Activated CD4-positive, alpha-beta memory T cell treated with anti-CD3 and anti-CD28 coated beads, Interleukin-2, amount 10 ng/mL, durations not matched to agents 7 days and 5 days (primary cell): ENCODE measurements around the gene SYT13. TPM values are rescaled to one million over a fixed set of nuclear protein-coding genes. Genes with fewer than 3 reads are reported as not detected.
"Not testable (repeated sequence)": the region's sequence is repeated elsewhere in the genome, so short reads cannot be mapped to it uniquely, and the experiment has no call there.

ENCODE experiments used
- CTCF ChIA-PET: fragments of 350-600 bp; sonication (Branson Sonifier 250); formaldehyde crosslinking; loops from one replicate; lab custom pipeline; 2021; ENCODE audit warnings: antibody characterized with exemption, inconsistent platforms; lab: Charles Lee
- POLR2A ChIA-PET: fragments of 350-600 bp; sonication (Branson Sonifier 250); formaldehyde crosslinking; loops from one replicate; lab custom pipeline; 2021; ENCODE audit warnings: antibody characterized with exemption; lab: Charles Lee
- DNase-seq: peaks from one replicate; pipeline ENCODE4 v3.0.0-alpha.2; 2020
- H3K27ac Mint-ChIP-seq: one replicate; pipeline ENCODE4 v1.8.0; 2021; ENCODE audit warnings: mild to moderate bottlenecking, mixed read lengths
- H3K27me3 Mint-ChIP-seq: one replicate; pipeline ENCODE4 v1.8.0; 2021; ENCODE audit warnings: mixed read lengths
- H3K36me3 Mint-ChIP-seq: one replicate; pipeline ENCODE4 v1.8.0; 2021; ENCODE audit warnings: low read depth, mixed read lengths
- H3K4me1 Mint-ChIP-seq: one replicate; pipeline ENCODE4 v1.8.0; 2021; ENCODE audit warnings: mixed read lengths
- H3K4me3 Mint-ChIP-seq: one replicate; pipeline ENCODE4 v1.8.0; 2021; ENCODE audit warnings: mild to moderate bottlenecking, mixed read lengths
- H3K9me3 Mint-ChIP-seq: one replicate; pipeline ENCODE4 v1.8.0; 2021; ENCODE audit warnings: mixed read lengths
- total RNA-seq, 2 experiments: library from RNA; stranded (reverse); gene quantifications; one replicate each; pipeline ENCODE4 v1.2.3, GENCODE V29; 2021

Gene SYT13
- total RNA-seq, 2 experiments from 2014 or later, result not detected

GRCh38 chr11:45303316-45303715 is 17.2 kb upstream of the SYT13 start:
- POLR2A ChIA-PET, result no interaction called here

GRCh38 chr11:45301537-45302246 is 15.6 kb upstream of the SYT13 start:
- ChIA-PET POLR2A (no interaction called here), CTCF (no interaction called here)
- no peak overlapping the region for H3K4me3 Mint-ChIP-seq

More at GRCh38 chr11:45303316-45303715, 17.2 kb upstream of the SYT13 start:
- CTCF ChIA-PET, result no interaction called here
- H3K4me1 Mint-ChIP-seq, result peaks cover 1% of the 10 kb centered on the region
- no peaks in the 10 kb centered on the region for H3K9me3 Mint-ChIP-seq
- H3K27me3 Mint-ChIP-seq, result peaks cover 11% of the 10 kb centered on the region
- no peaks in the 10 kb centered on the region for H3K36me3 Mint-ChIP-seq
- no peak overlapping the region for H3K27ac Mint-ChIP-seq
- no peak for DNase-seq
- no peak overlapping the region for H3K4me3 Mint-ChIP-seq

GRCh38 chr11:45300715-45301114 is 14.6 kb upstream of the SYT13 start:
- POLR2A ChIA-PET, result no interaction called here
- H3K9me3 Mint-ChIP-seq, result no peaks in the 10 kb centered on the region

More at GRCh38 chr11:45301537-45302246, 15.6 kb upstream of the SYT13 start:
- Mint-ChIP-seq H3K36me3 (no peaks in the 10 kb centered on the region), H3K27ac (no peak overlapping the region), H3K27me3 (peaks cover 15% of the 10 kb centered on the region), H3K9me3 (no peaks in the 10 kb centered on the region), H3K4me1 (peaks cover 1% of the 10 kb centered on the region)
- DNase-seq, result no peak

GRCh38 chr11:45298718-45299117 is 12.6 kb upstream of the SYT13 start:
- POLR2A ChIA-PET, result no interaction called here
- H3K4me1 Mint-ChIP-seq, result no peaks in the 10 kb centered on the region
- CTCF ChIA-PET, result no interaction called here
- no peaks in the 10 kb centered on the region for H3K9me3 Mint-ChIP-seq
- H3K36me3 Mint-ChIP-seq, result no peaks in the 10 kb centered on the region
- no peak overlapping the region for H3K4me3 Mint-ChIP-seq
- H3K27ac Mint-ChIP-seq, result no peak overlapping the region
- peaks cover 17% of the 10 kb centered on the region for H3K27me3 Mint-ChIP-seq
- DNase-seq, result no peak

More at GRCh38 chr11:45300715-45301114, 14.6 kb upstream of the SYT13 start:
- Mint-ChIP-seq H3K4me1 (peaks cover 1% of the 10 kb centered on the region), H3K27ac (no peak overlapping the region), H3K4me3 (no peak overlapping the region), H3K36me3 (no peaks in the 10 kb centered on the region), H3K27me3 (peaks cover 14% of the 10 kb centered on the region)
- CTCF ChIA-PET, result no interaction called here
- no peak for DNase-seq

GRCh38 chr11:45296075-45296474 is 9.9 kb upstream of the SYT13 start:
- Mint-ChIP-seq H3K36me3 (no peaks in the 10 kb centered on the region), H3K27ac (no peak overlapping the region), H3K4me1 (no peaks in the 10 kb centered on the region), H3K4me3 (no peak overlapping the region), H3K27me3 (peaks cover 32% of the 10 kb centered on the region), H3K9me3 (no peaks in the 10 kb centered on the region)
- CTCF ChIA-PET, result interaction anchor here (2.6 kb wide), 1 partner anchor 186 kb away, joined by 12 read pairs; no protein-coding TSS in a partner anchor
- no peak for DNase-seq
- POLR2A ChIA-PET, result no interaction called here

- DNase-seq, result no peak
- Mint-ChIP-seq H3K27ac (no peak overlapping the region), H3K36me3 (no peaks in the 10 kb centered on the region), H3K27me3 (peaks cover 47% of the 10 kb centered on the region), H3K9me3 (no peaks in the 10 kb centered on the region), H3K4me3 (no peak overlapping the region), H3K4me1 (no peaks in the 10 kb centered on the region)
- ChIA-PET CTCF (interaction anchor here (2.6 kb wide), 1 partner anchor 184 kb away, joined by 12 read pairs; no protein-coding TSS in a partner anchor), POLR2A (no interaction called here)
Measured at GRCh38 chr11:45294499-45294898, 8.4 kb upstream of the SYT13 start.

- H3K4me1 Mint-ChIP-seq, H3K27ac Mint-ChIP-seq, POLR2A ChIA-PET, H3K36me3 Mint-ChIP-seq, H3K4me3 Mint-ChIP-seq, H3K9me3 Mint-ChIP-seq: not testable (repeated sequence)
- peak; percentile 65 for DNase-seq
- H3K27me3 Mint-ChIP-seq, result peaks cover 50% of the 10 kb centered on the region
- CTCF ChIA-PET, result interaction anchor here (0.6 to 2.6 kb wide), 2 partner anchors 179 to 184 kb away, joined by 3 to 12 read pairs; no protein-coding TSS in a partner anchor
Measured at GRCh38 chr11:45293566-45294192, 7.5 kb upstream of the SYT13 start.

- no peaks in the 10 kb centered on the region for H3K4me1 Mint-ChIP-seq
- H3K4me3 Mint-ChIP-seq, result no peak overlapping the region
- peaks cover 61% of the 10 kb centered on the region for H3K27me3 Mint-ChIP-seq
- DNase-seq, result no peak
- H3K36me3 Mint-ChIP-seq, result no peaks in the 10 kb centered on the region
- POLR2A ChIA-PET, result no interaction called here
- no peak overlapping the region for H3K27ac Mint-ChIP-seq
- CTCF ChIA-PET, result interaction anchor here (0.7 to 2.4 kb wide), 2 partner anchors 180 to 214 kb away, joined by 3 to 17 read pairs; no protein-coding TSS in a partner anchor
- no peaks in the 10 kb centered on the region for H3K9me3 Mint-ChIP-seq
Measured at GRCh38 chr11:45290586-45290985, 4.4 kb upstream of the SYT13 start.

- Mint-ChIP-seq H3K27ac (no peak overlapping the region), H3K27me3 (peaks cover 73% of the 10 kb centered on the region), H3K36me3 (no peaks in the 10 kb centered on the region), H3K4me1 (no peaks in the 10 kb centered on the region), H3K9me3 (no peaks in the 10 kb centered on the region), H3K4me3 (no peak overlapping the region)
- ChIA-PET POLR2A (no interaction called here), CTCF (no interaction called here)
- no peak for DNase-seq
Measured at GRCh38 chr11:45289369-45289768, 3.2 kb upstream of the SYT13 start.

- Mint-ChIP-seq H3K9me3 (no peaks in the 10 kb centered on the region), H3K27me3 (peaks cover 78% of the 10 kb centered on the region), H3K36me3 (no peaks in the 10 kb centered on the region), H3K4me1 (no peaks in the 10 kb centered on the region), H3K4me3 (no peak overlapping the region), H3K27ac (no peak overlapping the region)
- DNase-seq, result no peak
- POLR2A ChIA-PET, result no interaction called here
- CTCF ChIA-PET, result interaction anchor here (2.0 kb wide), 1 partner anchor 178 kb away, joined by 7 read pairs; no protein-coding TSS in a partner anchor
Measured at GRCh38 chr11:45288339-45288738, 2.2 kb upstream of the SYT13 start.

- ChIA-PET CTCF (interaction anchor here (2.0 kb wide), 1 partner anchor 177 kb away, joined by 7 read pairs; no protein-coding TSS in a partner anchor), POLR2A (no interaction called here)
- Mint-ChIP-seq H3K4me3 (no peak overlapping the region), H3K27me3 (peaks cover 75% of the 10 kb centered on the region), H3K9me3 (no peaks in the 10 kb centered on the region), H3K36me3 (no peaks in the 10 kb centered on the region), H3K4me1 (no peaks in the 10 kb centered on the region), H3K27ac (no peak overlapping the region)
- DNase-seq, result no peak
Measured at GRCh38 chr11:45287316-45287903, 1.3 kb upstream of the SYT13 start.

GRCh38 chr11:45285250-45285828 is 802 bp downstream of the SYT13 start:
- CTCF ChIA-PET, result no interaction called here
- Mint-ChIP-seq H3K27me3 (peaks cover 61% of the 10 kb centered on the region), H3K4me3 (no peak overlapping the region), H3K4me1 (no peaks in the 10 kb centered on the region), H3K9me3 (no peaks in the 10 kb centered on the region), H3K36me3 (no peaks in the 10 kb centered on the region), H3K27ac (no peak overlapping the region)
- no peak for DNase-seq
- POLR2A ChIA-PET, result no interaction called here

GRCh38 chr11:45282081-45282480 is 4.1 kb downstream of the SYT13 start:
- POLR2A ChIA-PET, result no interaction called here
- no peak overlapping the region for H3K27ac Mint-ChIP-seq
- H3K36me3 Mint-ChIP-seq, result no peaks in the 10 kb centered on the region
- H3K4me1 Mint-ChIP-seq, result no peaks in the 10 kb centered on the region
- H3K9me3 Mint-ChIP-seq, result no peaks in the 10 kb centered on the region
- CTCF ChIA-PET, result no interaction called here
- H3K27me3 Mint-ChIP-seq, result peaks cover 49% of the 10 kb centered on the region
- DNase-seq, result no peak
- no peak overlapping the region for H3K4me3 Mint-ChIP-seq
